NCI-H774 (cell line): ENCODE measurements around the gene TPPP3.

Source experiments
- DNase-seq: peaks from one replicate; lab custom pipeline; 2025; lab: John Stamatoyannopoulos, UW

TPPP3 gene

DNA sequence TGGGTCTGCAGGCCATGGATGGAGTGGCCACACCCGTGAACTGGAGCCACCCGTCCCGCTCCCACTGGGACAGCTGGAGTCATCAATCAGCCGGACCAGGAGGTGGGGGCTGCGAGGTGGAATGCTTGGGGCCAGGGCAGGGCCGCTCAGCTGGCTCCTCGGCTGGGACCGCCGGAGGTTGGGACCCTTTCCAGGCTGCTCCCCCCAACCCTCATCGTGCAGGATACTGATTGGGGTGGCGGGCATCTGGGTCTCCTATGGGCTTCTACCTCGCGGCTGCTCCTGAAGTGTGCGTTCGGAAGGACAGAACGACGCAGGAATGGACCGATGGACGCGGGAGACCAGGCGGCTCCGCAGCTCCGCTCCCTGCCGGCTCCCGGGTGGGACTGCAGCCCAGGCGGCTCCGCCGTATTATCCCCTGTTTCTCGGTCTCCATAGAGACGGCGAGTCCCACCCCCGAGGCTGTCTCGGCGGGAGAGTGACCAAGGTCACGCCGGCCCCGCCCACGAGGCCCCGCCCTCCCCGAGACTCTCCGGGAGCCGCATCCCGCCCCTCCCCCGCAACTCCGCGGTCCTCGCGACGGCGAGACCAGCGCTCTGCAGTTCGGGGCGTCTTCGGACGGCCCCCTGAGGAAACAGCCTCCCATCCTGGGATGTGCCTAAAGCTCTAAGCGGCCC is at the start of gene TPPP3:
TSS of gene TPPP3 (minus strand) at position 388 of the 677 bp plus-strand sequence. CDS start 2,387 bp downstream, outside the sequence.
- peak; percentile 61 for DNase-seq

DNA sequence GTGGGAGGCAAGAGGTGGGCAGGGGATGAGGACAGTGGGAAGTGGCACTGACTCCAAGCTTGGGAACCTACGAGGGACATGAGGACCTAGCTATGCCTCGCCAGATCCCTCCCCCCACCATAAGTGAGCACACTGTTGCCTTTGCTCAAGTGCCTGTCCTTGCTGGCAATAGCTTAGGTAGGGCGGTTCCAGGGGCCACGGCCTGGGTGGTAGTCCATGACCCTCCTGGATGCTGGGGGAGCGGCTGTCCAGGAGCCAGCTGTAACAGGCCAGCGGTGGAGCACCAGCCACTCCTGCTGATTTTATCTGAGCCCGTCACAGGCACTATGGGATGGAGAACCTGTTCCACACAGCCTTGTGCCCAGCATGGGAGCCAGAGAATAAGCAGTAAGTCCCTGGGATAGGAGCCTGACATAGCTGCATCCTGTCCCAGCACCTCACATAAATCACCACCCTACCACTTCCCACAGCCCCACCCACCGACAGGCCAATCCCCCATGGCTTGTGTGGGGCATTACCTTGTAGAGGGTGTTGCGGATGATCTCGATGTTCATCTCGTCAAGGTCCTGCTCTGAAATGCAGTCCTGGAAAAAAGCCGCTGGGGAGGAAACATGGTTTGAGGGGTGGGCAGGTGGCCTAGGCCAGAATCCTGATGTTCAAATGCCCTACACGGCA is 49.4 kb upstream of the TPPP3 start:
- DNase-seq = no peak

DNA sequence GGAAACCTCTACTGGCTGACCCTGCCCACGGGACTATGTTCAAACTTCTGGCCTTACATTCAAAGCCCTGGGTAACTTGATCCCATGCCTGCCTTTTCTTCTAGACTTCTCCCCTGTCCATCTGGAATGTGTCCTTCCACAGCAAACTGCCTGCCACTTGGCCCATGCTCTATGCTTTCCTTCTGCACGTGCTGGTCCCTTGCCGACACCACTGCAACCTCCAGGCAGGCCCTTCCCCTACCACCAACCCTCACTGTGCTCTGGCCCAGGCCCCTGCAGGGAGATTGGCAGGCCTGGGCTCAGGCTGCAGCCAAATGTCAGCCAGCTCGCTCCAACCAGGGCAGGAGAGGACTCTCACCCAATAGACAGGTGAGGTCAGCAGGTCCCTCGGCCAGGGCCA is 48.6 kb upstream of the TPPP3 start:
- DNase-seq = no peak

DNA sequence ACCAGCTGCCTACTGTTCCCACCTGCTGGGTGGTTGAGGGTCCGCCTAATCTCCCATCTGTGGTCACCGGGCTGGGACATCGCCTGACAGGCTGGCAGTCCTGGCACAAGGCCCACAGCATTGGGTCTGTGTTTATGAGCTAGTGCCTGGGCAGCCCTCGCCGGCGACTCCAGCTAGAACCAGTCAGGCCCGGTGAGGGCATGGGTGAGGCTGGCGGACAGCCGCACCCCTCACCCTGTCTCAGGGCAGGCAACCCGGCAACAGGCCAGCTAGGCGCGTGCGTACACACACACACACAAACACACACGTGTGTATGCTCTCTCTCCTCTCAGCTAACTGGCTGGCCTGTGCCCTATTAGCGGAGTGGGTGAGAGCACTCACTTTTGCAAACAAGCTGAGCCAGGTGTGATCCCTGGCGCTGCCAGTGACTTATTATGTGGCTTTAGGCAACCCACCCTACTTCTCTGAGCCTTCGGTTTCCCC is 48.0 kb upstream of the TPPP3 start:
- peak; percentile 21 for DNase-seq

DNA sequence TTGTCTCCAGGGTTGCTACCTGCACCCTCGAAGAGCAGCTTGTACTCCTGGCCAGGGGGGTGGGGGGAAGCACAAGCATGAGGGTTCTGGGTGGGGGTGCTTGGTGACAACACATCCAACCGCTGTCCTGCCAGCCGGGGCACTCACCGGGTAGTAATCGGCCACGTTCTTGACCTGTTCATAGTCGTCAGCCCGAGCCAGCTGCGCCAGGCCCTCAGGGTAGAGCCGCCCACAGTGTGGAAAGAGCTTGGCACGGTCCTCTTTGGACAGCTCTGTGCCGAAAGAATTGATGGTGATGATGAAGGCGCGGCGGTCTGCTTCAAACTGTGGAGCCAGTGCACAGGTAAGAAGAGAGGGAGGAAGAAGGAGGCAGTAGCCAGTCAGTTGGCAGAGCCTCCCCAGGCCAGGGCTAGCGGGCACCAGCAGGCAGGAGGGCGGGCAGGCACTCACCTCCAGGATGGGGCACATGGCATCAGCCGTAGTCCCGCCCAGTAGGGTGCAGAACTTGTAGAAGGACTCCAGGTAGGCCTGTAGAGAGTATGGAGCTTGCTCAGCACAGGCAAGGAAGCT is 45.6 kb upstream of the TPPP3 start:
- no peak for DNase-seq

DNA sequence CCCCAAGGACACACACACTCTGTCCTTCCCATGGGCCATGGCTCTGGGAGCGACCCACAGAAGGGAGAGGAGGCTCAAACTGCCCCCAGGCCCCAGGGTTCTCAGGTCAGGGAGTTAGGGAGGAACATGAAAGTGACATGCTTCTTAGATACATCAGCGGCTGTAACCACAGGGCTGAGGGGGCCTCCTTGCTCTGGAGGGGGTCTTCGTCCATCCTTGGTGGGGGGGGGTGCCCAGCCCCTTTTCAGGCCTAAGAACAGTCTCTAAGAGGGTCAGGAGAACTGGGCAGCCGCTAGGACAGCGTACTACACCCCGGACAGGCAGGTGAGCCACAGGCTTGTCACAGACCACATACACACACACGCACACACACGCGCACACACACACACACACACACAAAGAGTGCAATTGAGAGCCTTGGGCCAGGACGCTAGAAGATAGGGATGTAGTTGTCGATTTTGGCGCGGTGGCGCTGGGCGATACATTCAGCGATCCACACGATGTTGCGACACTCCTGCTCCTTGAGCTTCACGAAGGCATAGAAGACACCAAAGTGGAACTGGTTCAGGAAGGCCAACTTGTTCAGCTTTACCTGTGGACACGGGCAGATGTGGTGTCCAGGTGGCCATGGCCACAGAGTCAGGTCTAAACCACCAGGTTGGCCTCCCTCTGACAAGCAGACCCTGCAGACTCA is 44.9 kb upstream of the TPPP3 start:
- DNase-seq = no peak

DNA sequence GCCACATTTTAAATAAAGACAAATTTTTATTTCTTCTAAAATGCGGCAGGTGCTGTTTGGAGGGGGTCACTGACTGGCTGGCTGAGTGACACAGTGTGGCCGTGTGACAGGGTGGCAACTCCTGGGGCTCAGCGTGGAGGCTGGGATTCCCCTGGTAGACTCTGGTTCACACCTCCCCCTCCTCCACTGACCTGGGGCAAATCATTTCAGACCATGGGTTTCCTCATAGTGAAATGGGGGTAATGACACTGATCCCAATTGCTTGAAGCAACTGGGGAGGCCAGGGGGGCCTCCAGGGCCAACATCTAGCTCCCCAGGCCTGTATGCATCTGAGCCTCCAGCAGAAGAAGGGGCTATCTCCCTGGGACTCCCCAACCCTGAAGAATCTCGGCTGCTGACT is 44.2 kb upstream of the TPPP3 start:
- no peak for DNase-seq

DNA sequence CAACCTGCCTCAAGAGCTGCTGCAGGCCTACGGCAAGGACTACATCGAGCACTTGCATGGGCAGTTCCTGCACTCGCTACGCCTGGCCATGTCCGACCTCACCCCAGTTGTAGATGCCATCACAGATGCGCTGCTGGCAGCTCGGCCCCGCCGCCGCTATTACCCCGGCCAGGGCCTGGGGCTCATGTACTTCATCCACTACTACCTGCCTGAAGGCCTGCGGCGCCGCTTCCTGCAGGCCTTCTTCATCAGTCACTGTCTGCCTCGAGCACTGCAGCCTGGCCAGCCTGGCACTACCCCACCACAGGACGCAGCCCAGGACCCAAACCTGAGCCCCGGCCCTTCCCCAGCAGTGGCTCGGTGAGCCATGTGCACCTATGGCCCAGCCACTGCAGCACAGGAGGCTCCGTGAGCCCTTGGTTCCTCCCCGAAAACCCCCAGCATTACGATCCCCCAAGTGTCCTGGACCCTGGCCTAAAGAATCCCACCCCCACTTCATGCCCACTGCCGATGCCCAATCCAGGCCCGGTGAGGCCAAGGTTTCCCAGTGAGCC is 43.4 kb upstream of the TPPP3 start:
- no peak for DNase-seq

DNA sequence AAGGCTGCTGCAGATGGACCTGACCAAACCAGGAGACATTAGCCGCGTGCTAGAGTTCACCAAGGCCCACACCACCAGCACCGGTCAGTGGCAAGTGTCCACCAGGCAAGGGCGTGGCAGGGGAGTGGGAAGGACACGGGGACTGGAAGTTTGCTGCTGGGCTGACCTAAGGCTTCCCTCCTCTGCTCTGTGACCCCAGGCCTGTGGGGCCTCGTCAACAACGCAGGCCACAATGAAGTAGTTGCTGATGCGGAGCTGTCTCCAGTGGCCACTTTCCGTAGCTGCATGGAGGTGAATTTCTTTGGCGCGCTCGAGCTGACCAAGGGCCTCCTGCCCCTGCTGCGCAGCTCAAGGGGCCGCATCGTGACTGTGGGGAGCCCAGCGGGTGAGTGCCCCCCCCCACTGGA is 42.5 kb upstream of the TPPP3 start:
- no peak for DNase-seq

DNA sequence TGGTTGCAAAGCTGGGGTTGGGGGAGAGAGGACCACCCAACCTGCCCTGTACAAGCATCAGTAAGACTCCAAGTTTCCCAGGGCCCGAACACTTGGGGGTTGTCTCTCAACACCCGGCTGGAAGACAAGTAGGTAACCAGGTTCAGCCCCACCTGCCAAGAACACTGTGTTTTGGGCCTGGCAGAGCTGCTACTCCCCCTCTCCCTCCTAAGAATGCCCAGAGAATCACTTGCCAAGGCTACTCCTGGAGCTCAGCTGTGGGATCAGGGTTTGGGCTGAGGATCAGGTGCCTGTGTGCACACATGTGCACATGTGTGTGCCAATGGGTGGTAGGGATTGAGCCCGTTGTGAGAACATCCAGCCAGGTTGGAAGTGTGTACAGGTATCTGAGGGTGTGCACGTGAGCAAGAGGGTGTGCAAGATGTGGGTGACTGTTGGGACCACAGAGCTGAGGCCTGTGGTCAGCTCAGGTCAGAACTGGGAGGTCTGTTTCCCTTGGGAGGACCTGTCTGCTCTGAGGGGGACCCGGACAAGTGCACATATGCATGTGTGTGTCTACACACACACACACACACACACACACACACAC is 39.9 kb upstream of the TPPP3 start:
- DNase-seq = no peak

DNA sequence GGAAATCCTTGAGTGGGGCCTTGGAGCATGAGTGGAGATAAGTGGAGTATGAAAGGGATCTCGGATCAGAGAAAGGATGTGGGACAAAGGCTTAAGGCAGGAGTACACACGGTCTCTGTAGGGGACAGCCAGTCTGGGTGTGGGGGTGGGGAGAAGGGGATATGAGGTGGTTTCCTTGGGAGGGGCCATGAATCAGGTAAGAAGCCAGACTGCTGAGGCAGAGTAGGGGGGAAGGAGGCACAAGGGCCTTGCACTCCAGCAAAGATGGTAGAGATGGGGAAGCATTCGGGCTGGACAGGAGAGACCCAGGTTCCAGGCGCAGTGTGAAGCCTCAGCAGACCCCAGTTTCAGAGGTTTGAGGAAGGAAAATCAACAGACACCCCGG is 39.2 kb upstream of the TPPP3 start:
- DNase-seq = no peak

DNA sequence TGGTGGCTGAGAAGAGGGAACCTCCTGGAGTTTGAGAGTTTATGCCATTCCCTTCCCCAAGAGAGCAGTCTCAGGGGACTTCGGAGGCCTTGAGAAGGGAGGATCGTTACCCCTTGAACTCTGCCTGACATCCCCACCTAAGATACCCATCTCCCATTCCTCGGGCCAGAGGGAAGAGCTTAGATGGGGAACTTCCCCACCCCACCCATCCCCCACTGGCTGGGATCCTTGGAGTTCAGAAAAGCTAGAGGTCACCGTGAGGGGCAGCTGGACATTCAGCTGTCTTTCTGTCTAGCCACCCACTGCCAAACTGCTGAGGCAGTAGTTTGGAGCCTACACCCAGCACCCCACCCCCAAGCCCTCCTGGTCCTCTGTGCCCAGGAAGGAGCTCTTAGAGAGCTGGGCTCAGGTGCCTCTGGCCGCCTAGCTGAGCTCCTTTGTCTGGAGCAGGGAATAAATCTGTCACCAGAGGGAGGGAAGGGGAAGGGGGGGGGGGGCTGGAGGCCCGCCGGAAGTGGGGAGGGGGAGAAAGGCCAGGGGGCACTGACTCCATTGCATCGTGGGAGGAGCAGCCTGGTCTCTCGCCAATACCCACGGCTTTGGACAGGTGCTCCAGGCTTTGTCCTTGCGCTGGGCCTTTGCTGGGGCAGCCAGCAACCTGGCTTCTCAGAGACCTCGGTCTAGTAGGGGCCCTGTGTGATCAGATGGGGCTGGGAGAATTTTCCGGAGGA is 38.6 kb upstream of the TPPP3 start:
- no peak for DNase-seq

DNA sequence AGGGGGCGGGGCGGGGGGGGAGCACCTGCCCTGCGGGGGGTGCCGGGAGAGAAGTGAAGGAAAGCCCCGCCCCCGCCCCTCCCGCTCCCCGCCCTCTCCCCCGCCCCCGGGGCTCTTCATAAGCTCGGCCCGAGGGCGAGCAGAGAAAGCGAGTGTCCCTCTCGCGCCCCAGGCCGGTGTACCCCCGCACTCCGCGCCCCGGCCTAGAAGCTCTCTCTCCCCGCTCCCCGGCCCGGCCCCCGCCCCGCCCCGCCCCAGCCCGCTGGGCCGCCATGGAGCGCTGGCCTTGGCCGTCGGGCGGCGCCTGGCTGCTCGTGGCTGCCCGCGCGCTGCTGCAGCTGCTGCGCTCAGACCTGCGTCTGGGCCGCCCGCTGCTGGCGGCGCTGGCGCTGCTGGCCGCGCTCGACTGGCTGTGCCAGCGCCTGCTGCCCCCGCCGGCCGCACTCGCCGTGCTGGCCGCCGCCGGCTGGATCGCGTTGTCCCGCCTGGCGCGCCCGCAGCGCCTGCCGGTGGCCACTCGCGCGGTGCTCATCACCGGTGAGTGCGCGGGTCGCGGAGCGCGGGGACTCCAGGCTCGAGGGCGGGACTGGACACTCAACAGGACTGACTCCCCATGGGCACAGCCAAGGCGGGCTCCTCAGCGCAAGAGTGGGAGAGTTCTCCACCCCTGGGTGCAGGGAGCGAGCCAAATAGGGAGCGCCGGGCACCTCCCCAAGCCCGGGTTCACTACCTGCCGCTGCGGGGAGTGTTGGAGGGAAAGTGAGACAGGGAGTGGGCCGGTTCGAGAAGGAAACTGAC is 37.9 kb upstream of the TPPP3 start, which contains the start of gene HSD11B2:
TSS of gene HSD11B2 (plus strand) at position 145 of the 798 bp plus-strand sequence. CDS start at position 273, 128 bp downstream.
- DNase-seq = peak; percentile 8

DNA sequence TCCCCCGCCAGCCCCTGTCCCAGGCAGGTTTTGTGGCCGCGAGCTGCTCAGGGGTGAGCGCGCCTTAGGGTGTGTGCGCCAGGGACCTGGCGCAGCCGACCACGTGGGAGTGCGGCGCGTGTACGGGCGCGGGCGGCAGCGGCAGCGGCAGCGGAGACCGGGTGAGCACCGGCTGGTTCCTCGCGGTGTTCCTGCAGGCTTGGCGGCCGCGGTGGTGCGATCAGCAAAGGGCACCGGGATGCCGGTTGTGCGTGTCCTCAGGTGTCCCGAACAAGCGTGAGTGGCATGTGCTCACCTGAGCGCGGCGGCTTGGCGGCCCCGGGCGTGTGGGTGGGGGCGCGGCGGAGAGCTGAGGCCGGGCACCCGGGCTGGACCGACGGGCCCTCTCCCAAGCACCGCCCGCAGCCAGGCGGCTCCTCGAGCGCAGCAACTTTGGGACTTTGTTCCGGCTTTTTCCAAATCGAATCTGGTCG is 37.2 kb upstream of the TPPP3 start:
- DNase-seq = no peak

DNA sequence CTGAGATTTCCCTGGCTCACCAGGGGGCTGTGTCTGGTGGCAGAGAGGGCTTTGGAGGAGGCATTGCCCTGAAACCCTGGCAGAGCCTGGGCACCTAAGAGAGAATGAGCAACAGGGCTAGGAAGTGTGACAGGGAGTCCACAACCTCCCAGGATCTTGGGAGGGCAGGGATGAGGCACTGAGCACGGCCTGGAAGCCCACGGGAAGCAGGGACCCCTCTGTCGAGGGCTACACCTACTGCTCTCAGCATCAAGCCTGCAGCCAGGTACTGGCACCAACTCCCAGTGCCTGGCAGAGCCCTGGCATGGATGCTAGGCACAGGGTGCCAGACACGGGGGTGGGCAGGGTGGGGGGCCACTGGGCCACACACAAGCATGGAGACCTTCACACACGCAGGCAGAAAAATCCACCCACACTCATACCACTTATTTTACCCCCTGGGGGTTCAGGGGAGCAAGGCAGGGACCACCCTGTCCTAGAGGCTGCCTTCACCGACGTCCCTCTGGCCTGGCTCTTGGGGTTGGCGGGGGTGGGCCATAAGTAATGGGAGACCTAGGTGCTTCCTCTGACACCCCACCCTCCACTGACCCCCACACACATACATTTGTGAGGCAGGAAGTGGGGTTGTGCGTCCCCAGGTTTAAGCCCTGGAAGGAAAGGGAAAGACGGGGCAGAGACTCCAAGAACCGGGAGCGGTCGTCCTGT is 36.7 kb upstream of the TPPP3 start:
- no peak for DNase-seq

DNA sequence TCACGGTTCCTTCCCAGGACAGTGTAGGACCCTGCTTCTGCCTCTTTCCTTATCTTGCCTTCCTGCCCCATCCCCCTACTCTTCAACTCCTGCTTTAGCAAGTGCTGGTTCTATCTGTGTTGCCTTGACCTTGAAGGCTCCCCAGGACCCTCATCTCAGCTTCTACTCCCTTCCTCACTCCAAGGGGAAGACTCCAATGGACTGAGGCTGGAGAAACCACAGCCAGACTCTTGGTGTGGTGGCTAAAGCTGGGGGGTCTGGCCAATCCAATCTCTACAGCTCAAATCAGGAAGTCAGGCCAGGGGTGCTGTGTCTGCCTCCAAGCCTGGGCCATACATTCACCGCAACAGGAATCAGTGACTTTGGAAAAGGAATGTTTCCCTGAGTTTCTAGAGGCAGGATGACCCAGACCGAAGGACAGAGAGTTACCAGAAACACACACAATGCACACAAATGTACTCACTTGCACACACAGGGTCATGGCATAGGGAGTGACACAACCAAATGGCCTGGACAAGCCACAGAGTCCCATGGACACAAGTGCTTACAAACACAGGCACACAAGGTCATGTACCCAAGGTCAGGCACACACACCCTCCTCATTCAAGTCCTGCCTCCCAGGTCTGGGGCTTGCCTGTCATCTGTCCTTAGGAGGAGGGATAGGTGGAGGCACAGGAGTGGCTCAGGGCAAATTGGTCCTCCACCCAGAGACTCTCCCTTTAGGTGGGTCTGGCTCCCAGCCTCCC is 35.9 kb upstream of the TPPP3 start:
- DNase-seq = no peak

DNA sequence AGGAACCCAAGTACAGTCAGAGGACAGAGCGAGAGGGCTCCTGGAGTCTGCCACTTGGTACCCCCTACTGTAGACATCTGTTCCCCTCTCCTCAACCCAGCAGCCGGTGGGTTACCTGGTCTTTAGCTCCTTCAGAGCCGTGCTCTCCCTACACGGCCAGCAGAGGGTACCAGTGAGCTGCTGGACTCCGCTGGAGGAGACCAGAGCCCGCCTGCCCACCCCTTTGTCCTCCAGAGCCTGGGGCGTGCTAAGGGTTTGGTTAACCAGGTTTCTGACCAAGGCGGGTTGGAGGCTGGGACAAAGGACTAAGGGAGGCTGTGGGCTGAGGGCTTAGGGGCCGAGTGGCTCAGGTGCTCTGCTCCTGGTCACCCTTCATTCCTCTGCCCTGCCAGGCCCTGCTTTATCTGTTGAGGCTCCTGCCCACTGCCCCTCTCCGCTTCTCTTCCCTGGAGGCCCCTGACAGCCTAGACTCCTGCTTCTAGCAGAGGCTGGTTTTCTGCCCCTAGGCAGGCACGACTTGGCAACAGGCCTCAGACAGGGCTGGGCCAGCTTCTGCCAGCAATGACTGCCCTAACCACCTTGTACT is 34.9 kb upstream of the TPPP3 start:
- peak; percentile 19 for DNase-seq

DNA sequence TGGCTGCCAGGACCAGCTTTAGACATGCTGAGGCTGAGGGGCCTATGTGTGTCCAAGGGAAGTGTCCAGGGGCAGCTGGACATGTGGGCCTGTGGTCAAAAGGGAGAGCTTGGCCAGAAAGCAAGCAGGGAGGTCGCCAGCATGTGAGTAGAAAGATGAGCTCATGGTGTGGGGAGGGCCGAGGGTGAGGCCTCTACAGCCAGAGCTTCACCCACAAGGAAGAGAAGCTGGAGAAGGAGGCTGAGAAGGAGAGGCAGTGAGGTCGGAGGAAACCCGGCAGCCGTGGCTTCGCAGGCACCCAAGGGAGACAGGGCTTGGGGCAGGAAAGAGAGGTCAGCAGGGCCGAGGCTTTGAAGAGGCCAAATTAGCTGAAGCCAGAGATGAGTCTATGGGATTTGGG is 33.7 kb upstream of the TPPP3 start:
- DNase-seq = no peak
